ENCODE results near the gene ADGRF5. TPM values are rescaled to one million over a fixed set of nuclear protein-coding genes. Genes with fewer than 3 reads are reported as not detected.

The ADGRF5 gene
- total RNA-seq, 1 donor from 2014 or later = 0.13 TPM

- Histone ChIP-seq H3K27me3 (ENCODE audit: control insufficient read depth, insufficient read depth, low read length) (no peaks in the 10 kb centered on the region), H3K4me3 (ENCODE audit: low read depth, low read length) (no peak overlapping the region), H3K36me3 (ENCODE audit: control insufficient read depth, insufficient read depth, low read length) (no peaks in the 10 kb centered on the region)
- no peak for DNase-seq (ENCODE audit: low read depth)
- no peak for TF ChIP-seq CTCF (IDR thresholded peaks at IDR 0.05; ENCODE audit: insufficient read depth, low read length, poor library complexity, severe bottlenecking)
Observed at GRCh38 chr6:46917002-46917545, 4.7 kb downstream of the ADGRF5 start.

- H3K36me3 ChIP-seq (ENCODE audit: control insufficient read depth, insufficient read depth, low read length) = no peaks in the 10 kb centered on the region
- no peak overlapping the region for H3K4me3 ChIP-seq (ENCODE audit: low read depth, low read length)
- no peaks in the 10 kb centered on the region for H3K27me3 ChIP-seq (ENCODE audit: control insufficient read depth, insufficient read depth, low read length)
- no peak for TF ChIP-seq CTCF (IDR thresholded peaks at IDR 0.05; ENCODE audit: insufficient read depth, low read length, poor library complexity, severe bottlenecking)
- no peak for DNase-seq (ENCODE audit: low read depth)
Observed at GRCh38 chr6:46915866-46916265, 5.9 kb downstream of the ADGRF5 start.

GRCh38 chr6:46915380-46915779 is 6.4 kb downstream of the ADGRF5 start:
- DNase-seq (ENCODE audit: low read depth) = no peak
- TF ChIP-seq CTCF (IDR thresholded peaks at IDR 0.05; ENCODE audit: insufficient read depth, low read length, poor library complexity, severe bottlenecking) = no peak
- Histone ChIP-seq H3K4me3 (ENCODE audit: low read depth, low read length) (no peak overlapping the region), H3K27me3 (ENCODE audit: control insufficient read depth, insufficient read depth, low read length) (no peaks in the 10 kb centered on the region), H3K36me3 (ENCODE audit: control insufficient read depth, insufficient read depth, low read length) (no peaks in the 10 kb centered on the region)

- no peak for DNase-seq (ENCODE audit: low read depth)
- Histone ChIP-seq H3K4me3 (ENCODE audit: low read depth, low read length) (no peak overlapping the region), H3K36me3 (ENCODE audit: control insufficient read depth, insufficient read depth, low read length) (no peaks in the 10 kb centered on the region), H3K27me3 (ENCODE audit: control insufficient read depth, insufficient read depth, low read length) (no peaks in the 10 kb centered on the region)
- TF ChIP-seq CTCF (IDR thresholded peaks at IDR 0.05; ENCODE audit: insufficient read depth, low read length, poor library complexity, severe bottlenecking) = no peak
Observed at GRCh38 chr6:46914279-46914810, 7.4 kb downstream of the ADGRF5 start.

- no peak for DNase-seq (ENCODE audit: low read depth)
- Histone ChIP-seq H3K36me3 (ENCODE audit: control insufficient read depth, insufficient read depth, low read length) (no peaks in the 10 kb centered on the region), H3K4me3 (ENCODE audit: low read depth, low read length) (no peak overlapping the region), H3K27me3 (ENCODE audit: control insufficient read depth, insufficient read depth, low read length) (no peaks in the 10 kb centered on the region)
- TF ChIP-seq CTCF (IDR thresholded peaks at IDR 0.05; ENCODE audit: insufficient read depth, low read length, poor library complexity, severe bottlenecking) = no peak
Observed at GRCh38 chr6:46909371-46909770, 12.4 kb downstream of the ADGRF5 start.

GRCh38 chr6:46906776-46907175 is 15.0 kb downstream of the ADGRF5 start:
- TF ChIP-seq CTCF (IDR thresholded peaks at IDR 0.05; ENCODE audit: insufficient read depth, low read length, poor library complexity, severe bottlenecking) = no peak
- no peaks in the 10 kb centered on the region for H3K36me3 ChIP-seq (ENCODE audit: control insufficient read depth, insufficient read depth, low read length)

More at GRCh38 chr6:46906776-46907175, 15.0 kb downstream of the ADGRF5 start:
- DNase-seq (ENCODE audit: low read depth) = no peak
- no peak overlapping the region for H3K4me3 ChIP-seq (ENCODE audit: low read depth, low read length)
- no peaks in the 10 kb centered on the region for H3K27me3 ChIP-seq (ENCODE audit: control insufficient read depth, insufficient read depth, low read length)

All from kidney epithelial cell (primary cell).